K562 (cell line): ENCODE results near the gene SPATA33. TPM values are rescaled to one million over a fixed set of nuclear protein-coding genes. Genes with fewer than 3 reads are reported as not detected.

ENCODE experiments used
- CREB1 ChIP-seq, 2 experiments: sonication (generic) in 1 of 2; formaldehyde crosslinking in 1 of 2; IDR thresholded peaks; 2 replicates each; pipeline versions ENCODE4 v1.6.1 to v1.8.0; 2012 to 2022; ENCODE audit warnings: inconsistent platforms in 1 of 2, mild to moderate bottlenecking in 1 of 2, missing genetic modification reagents in 1 of 2, moderate library complexity in 1 of 2
- CREM ChIP-seq: IDR thresholded peaks from 2 replicates; pipeline ENCODE4 v1.6.1; 2014; ENCODE audit warnings: antibody characterized with exemption, low read depth
- GATA2 ChIP-seq: sonication (generic); formaldehyde crosslinking; IDR thresholded peaks from 2 replicates; pipeline ENCODE4 v1.4.0; 2020; ENCODE audit warnings: mild to moderate bottlenecking, missing genetic modification reagents
- MAZ ChIP-seq, 2 experiments: fragments of 450-650 bp in 1 of 2; sonication (generic) in 1 of 2; formaldehyde crosslinking; IDR thresholded peaks in 1 of 2; conservative IDR thresholded peaks in 1 of 2; 2 replicates each; pipeline versions ENCODE4 v1.4.0 to v1.5.0; 2020; ENCODE audit warnings: mild to moderate bottlenecking in 1 of 2, missing genetic modification reagents in 1 of 2
- MCM2 ChIP-seq: fragments of 450-650 bp; IDR thresholded peaks from 2 replicates; pipeline ENCODE4 v1.6.1; 2017; ENCODE audit warnings: low read depth, mild to moderate bottlenecking
- PRDM10 ChIP-seq: fragments of 450-650 bp; IDR thresholded peaks from 2 replicates; pipeline ENCODE4 v1.6.1; 2018; ENCODE audit not compliant: partially characterized antibody
- PYGO2 ChIP-seq: fragments of 450-650 bp; IDR thresholded peaks from 2 replicates; pipeline ENCODE4 v1.6.1; 2016; ENCODE audit warnings: mild to moderate bottlenecking, missing genetic modification characterization, moderate library complexity, missing compliant biosample characterization
- SP1 ChIP-seq: sonication (generic); formaldehyde crosslinking; IDR thresholded peaks from 2 replicates; pipeline ENCODE4 v1.8.1; 2022; ENCODE audit warnings: mild to moderate bottlenecking, missing genetic modification reagents
- USF2 ChIP-seq: sonication (generic); formaldehyde crosslinking; IDR thresholded peaks from 2 replicates; pipeline ENCODE4 v1.5.0; 2020; ENCODE audit warnings: missing genetic modification reagents
- ZNF165 ChIP-seq: fragments of 250-450 bp; sonication (Bioruptor Pico); IDR thresholded peaks from 2 replicates; pipeline ENCODE4 v1.4.0; 2020; ENCODE audit warnings: borderline replicate concordance
- ZNF224 ChIP-seq: sonication (generic); formaldehyde crosslinking; IDR thresholded peaks from 2 replicates; pipeline ENCODE4 v1.8.0; 2022; ENCODE audit warnings: mild to moderate bottlenecking, missing genetic modification reagents
- ZNF263 ChIP-seq: sonication (generic); formaldehyde crosslinking; IDR thresholded peaks from 2 replicates; pipeline ENCODE4 v1.8.0; 2022; ENCODE audit warnings: mild to moderate bottlenecking, missing genetic modification reagents, borderline replicate concordance
- ZNF668 ChIP-seq: fragments of 250-450 bp; sonication (Bioruptor Pico); IDR thresholded peaks from 2 replicates; pipeline ENCODE4 v1.8.0; 2022; ENCODE audit warnings: mild to moderate bottlenecking, inconsistent platforms
- ZNF707 ChIP-seq: fragments of 250-450 bp; sonication (Bioruptor Pico); conservative IDR thresholded peaks from 2 replicates; pipeline ENCODE4 v1.8.0; 2022; ENCODE audit warnings: inconsistent platforms, mild to moderate bottlenecking, moderate library complexity
- polyA plus RNA-seq, 8 experiments: library from polyadenylated mRNA; depleted of rRNA in 4 of 8; stranded (reverse) in 5 of 8; unstranded in 3 of 8; fragments of >200 nt; fragmentation: Nextera tagmentation in 2 of 8; fragmentation: Illumina TruSeq in 1 of 8; extraction: Ambion mirVana in 2 of 8; extraction: Trizol in 1 of 8; gene quantifications; 2 replicates each; pipeline versions ENCODE4 v1.2.1 to v1.2.3, GENCODE V29; 2011 to 2014; ENCODE audit warnings: inconsistent platforms in 1 of 8, missing spikeins in 1 of 8
- total RNA-seq, 7 experiments: library from RNA; depleted of rRNA in 6 of 7; stranded (reverse); fragments of >200 nt in 6 of 7; fragmentation: Illumina TruSeq in 2 of 7; extraction: Trizol in 2 of 7; gene quantifications; 2 replicates each; pipeline versions ENCODE4 v1.2.1 to v1.2.3, GENCODE V29; 2011 to 2021; ENCODE audit warnings: low replicate concordance in 1 of 7
- TF ChIP-seq, protein P1 (sequence below): IDR thresholded peaks from 2 replicates; pipeline ENCODE4 v1.6.1; 2014; ENCODE audit warnings: antibody characterized with exemption
- TF ChIP-seq, protein P2 (sequence below): fragments of 250-450 bp; sonication (Bioruptor Pico); IDR thresholded peaks from 2 replicates; pipeline ENCODE4 v1.5.0; 2021
- TF ChIP-seq, protein P3 (sequence below): sonication (generic); formaldehyde crosslinking; IDR thresholded peaks from 2 replicates; pipeline ENCODE4 v1.8.0; 2022; ENCODE audit warnings: missing genetic modification reagents, mild to moderate bottlenecking, moderate library complexity, borderline replicate concordance

SPATA33 gene
- total and polyA plus RNA-seq, 9 of the 15 experiments (the other 6 are each of a cell fraction or from before 2014, with no cell fraction given): 4.0 to 20.0 (median 11.8) TPM

- TF ChIP-seq, protein P1, sequence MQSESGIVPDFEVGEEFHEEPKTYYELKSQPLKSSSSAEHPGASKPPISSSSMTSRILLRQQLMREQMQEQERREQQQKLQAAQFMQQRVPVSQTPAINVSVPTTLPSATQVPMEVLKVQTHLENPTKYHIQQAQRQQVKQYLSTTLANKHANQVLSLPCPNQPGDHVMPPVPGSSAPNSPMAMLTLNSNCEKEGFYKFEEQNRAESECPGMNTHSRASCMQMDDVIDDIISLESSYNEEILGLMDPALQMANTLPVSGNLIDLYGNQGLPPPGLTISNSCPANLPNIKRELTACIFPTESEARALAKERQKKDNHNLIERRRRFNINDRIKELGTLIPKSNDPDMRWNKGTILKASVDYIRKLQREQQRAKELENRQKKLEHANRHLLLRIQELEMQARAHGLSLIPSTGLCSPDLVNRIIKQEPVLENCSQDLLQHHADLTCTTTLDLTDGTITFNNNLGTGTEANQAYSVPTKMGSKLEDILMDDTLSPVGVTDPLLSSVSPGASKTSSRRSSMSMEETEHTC: no peak
- TF ChIP-seq ZNF263 (CRISPR knock-in tag) (no peak; the same call in 1 of the 2 replicates), MAZ (CRISPR knock-in tag; conservative IDR thresholded peaks at IDR 0.05 in 1 of 2, IDR thresholded peaks at IDR 0.05 in 1 of 2) (peak; percentile 84 to 88; a peak in 3 of 4 replicates), ZNF668 (CRISPR knock-in tag) (no peak), CREB1 (IDR thresholded peaks at IDR 0.05) (peak; percentile 73), CREB1 (CRISPR knock-in tag; IDR thresholded peaks at IDR 0.05) (no peak), MCM2 (no peak), SP1 (peak; percentile 83; the same call in 1 of the 2 replicates), ZNF707 (CRISPR knock-in tag) (peak; percentile 61; the same call in 1 of the 2 replicates), PYGO2 (no peak), CREM (peak; percentile 70), GATA2 (CRISPR knock-in tag) (no peak), USF2 (no peak), ZNF165 (no peak), ZNF224 (CRISPR knock-in tag) (no peak), PRDM10 (no peak)
- TF ChIP-seq, protein P2, sequence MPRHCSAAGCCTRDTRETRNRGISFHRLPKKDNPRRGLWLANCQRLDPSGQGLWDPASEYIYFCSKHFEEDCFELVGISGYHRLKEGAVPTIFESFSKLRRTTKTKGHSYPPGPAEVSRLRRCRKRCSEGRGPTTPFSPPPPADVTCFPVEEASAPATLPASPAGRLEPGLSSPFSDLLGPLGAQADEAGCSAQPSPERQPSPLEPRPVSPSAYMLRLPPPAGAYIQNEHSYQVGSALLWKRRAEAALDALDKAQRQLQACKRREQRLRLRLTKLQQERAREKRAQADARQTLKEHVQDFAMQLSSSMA (CRISPR knock-in tag): no peak
- TF ChIP-seq, protein P3, sequence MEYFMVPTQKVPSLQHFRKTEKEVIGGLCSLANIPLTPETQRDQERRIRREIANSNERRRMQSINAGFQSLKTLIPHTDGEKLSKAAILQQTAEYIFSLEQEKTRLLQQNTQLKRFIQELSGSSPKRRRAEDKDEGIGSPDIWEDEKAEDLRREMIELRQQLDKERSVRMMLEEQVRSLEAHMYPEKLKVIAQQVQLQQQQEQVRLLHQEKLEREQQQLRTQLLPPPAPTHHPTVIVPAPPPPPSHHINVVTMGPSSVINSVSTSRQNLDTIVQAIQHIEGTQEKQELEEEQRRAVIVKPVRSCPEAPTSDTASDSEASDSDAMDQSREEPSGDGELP: peak; percentile 65; the same call in 1 of the 2 replicates
Measured at GRCh38 chr16:89657442-89658220, at the start of gene SPATA33, which contains the start of gene CHMP1A (continued).
